IMR-90 (cell line): ENCODE measurements around the gene NTMT1. TPM values are rescaled to one million over a fixed set of nuclear protein-coding genes. Genes with fewer than 3 reads are reported as not detected.

ENCODE experiments used
- ATAC-seq: fragments of 200-7000 bp; cut with Tn5 transposase; 2 replicates; pipeline ENCODE4 v1.9.1; 2020; ENCODE audit warnings: low read depth, mild to moderate bottlenecking, moderate library complexity
- BruUV-seq: library from RNA; stranded (reverse); fragments of 400-500 nt; replicated peaks from 2 replicates; lab custom pipeline; 2021; lab: Mats Ljungman, UMichigan
- CTCF ChIA-PET: fragments of 300-600 bp; formaldehyde crosslinking; extraction: SDS; loops from one replicate; lab custom pipeline; 2021; ENCODE audit warnings: antibody characterized with exemption; lab: Yijun Ruan, JAX
- POLR2A ChIA-PET: fragments of 300-600 bp; sonication (Branson Sonifier 250); formaldehyde crosslinking; loops from one replicate; lab custom pipeline; 2022; ENCODE audit warnings: antibody characterized with exemption; ENCODE audit not compliant: unreplicated experiment; lab: Charles Lee
- DNase-seq: peaks from one replicate; pipeline ENCODE4 v3.0.0; 2013
- H2AFZ ChIP-seq: replicated peaks from 2 replicates; pipeline ENCODE3; 2013; ENCODE audit warnings: low read length, mild to moderate bottlenecking; ENCODE audit not compliant: poor library complexity
- H2AK5ac ChIP-seq: 2 replicates; pipeline ENCODE4 v1.6.1; 2013; ENCODE audit warnings: low read depth, low read length, inconsistent platforms
- H2AK9ac ChIP-seq: replicated peaks from 2 replicates; pipeline ENCODE3; 2013; ENCODE audit warnings: mild to moderate bottlenecking, low read depth, low read length, moderate library complexity; ENCODE audit not compliant: poor library complexity
- H2BK120ac ChIP-seq: 2 replicates; pipeline ENCODE4 v1.6.1; 2013; ENCODE audit warnings: low read depth, low read length, inconsistent platforms
- H2BK15ac ChIP-seq: 3 replicates; pipeline ENCODE4 v1.6.1; 2013; ENCODE audit warnings: low read depth, low read length, inconsistent platforms
- H2BK20ac ChIP-seq: 2 replicates; pipeline ENCODE4 v1.6.1; 2013; ENCODE audit warnings: low read depth, mild to moderate bottlenecking, inconsistent platforms, low read length, moderate library complexity
- H2BK5ac ChIP-seq: 2 replicates; pipeline ENCODE4 v1.6.1; 2013; ENCODE audit warnings: mild to moderate bottlenecking, low read depth, low read length, inconsistent platforms; ENCODE audit not compliant: poor library complexity, severe bottlenecking
- H3K14ac ChIP-seq: replicated peaks from 2 replicates; pipeline ENCODE4 v1.6.1; 2013; ENCODE audit warnings: low read depth, low read length, inconsistent platforms
- H3K18ac ChIP-seq: 2 replicates; pipeline ENCODE4 v1.6.1; 2013; ENCODE audit warnings: low read depth, low read length, control low read depth
- H3K23ac ChIP-seq: 2 replicates; pipeline ENCODE4 v1.6.1; 2013; ENCODE audit warnings: low read depth, low read length, inconsistent platforms
- H3K27ac ChIP-seq: 2 replicates; pipeline ENCODE4 v1.5.1; 2013; ENCODE audit warnings: mild to moderate bottlenecking, control low read depth, low read length; ENCODE audit not compliant: insufficient read depth
- H3K27me3 ChIP-seq: 2 replicates; pipeline ENCODE4 v1.6.1; 2013; ENCODE audit warnings: low read length; ENCODE audit not compliant: control insufficient read depth, insufficient read depth
- H3K36me3 ChIP-seq: 2 replicates; pipeline ENCODE4 v1.6.1; 2013; ENCODE audit warnings: low read length, mixed read lengths; ENCODE audit not compliant: control insufficient read depth, insufficient read depth
- H3K4ac ChIP-seq: 2 replicates; pipeline ENCODE4 v1.6.1; 2013; ENCODE audit warnings: low read depth, low read length, inconsistent platforms
- H3K4me1 ChIP-seq: 2 replicates; pipeline ENCODE4 v1.6.1; 2013; ENCODE audit warnings: low read length, mixed read lengths; ENCODE audit not compliant: control insufficient read depth, insufficient read depth
- H3K4me2 ChIP-seq: 2 replicates; pipeline ENCODE4 v1.6.1; 2013; ENCODE audit warnings: low read depth, mild to moderate bottlenecking, control low read depth, low read length, moderate library complexity
- H3K4me3 ChIP-seq: 2 replicates; pipeline ENCODE4 v1.5.1; 2013; ENCODE audit warnings: low read depth, mild to moderate bottlenecking, control low read depth, low read length, moderate library complexity; ENCODE audit not compliant: insufficient read depth
- H3K56ac ChIP-seq: 2 replicates; pipeline ENCODE4 v1.6.1; 2013; ENCODE audit warnings: low read length, inconsistent platforms; ENCODE audit not compliant: insufficient read depth; ENCODE audit errors: extremely low read depth
- H3K79me1 ChIP-seq, 2 experiments: 2 replicates each; pipeline ENCODE4 v1.6.1; 2013; ENCODE audit warnings: low read length in 2 of 2, inconsistent platforms in 1 of 2, low read depth in 1 of 2
- H3K9ac ChIP-seq: 2 replicates; pipeline ENCODE4 v1.6.1; 2013; ENCODE audit warnings: low read depth, low read length, control low read depth
- H3K9me1 ChIP-seq: 2 replicates; pipeline ENCODE4 v1.6.1; 2013; ENCODE audit warnings: low read length, inconsistent platforms; ENCODE audit not compliant: insufficient read depth
- H3K9me3 ChIP-seq: 2 replicates; pipeline ENCODE4 v1.6.1; 2013; ENCODE audit warnings: low read length; ENCODE audit not compliant: control insufficient read depth, insufficient read depth
- H4K20me1 ChIP-seq: 2 replicates; pipeline ENCODE4 v1.6.1; 2013; ENCODE audit warnings: low read length, inconsistent platforms; ENCODE audit not compliant: insufficient read depth
- H4K5ac ChIP-seq: 2 replicates; pipeline ENCODE4 v1.6.1; 2013; ENCODE audit warnings: mild to moderate bottlenecking, low read depth, low read length, control low read depth
- H4K8ac ChIP-seq, 2 experiments: 2 replicates each; pipeline ENCODE4 v1.6.1; 2013; ENCODE audit warnings: low read depth in 2 of 2, low read length in 2 of 2, control low read depth in 1 of 2, inconsistent platforms in 1 of 2
- H4K91ac ChIP-seq: 2 replicates; pipeline ENCODE4 v1.6.1; 2013; ENCODE audit warnings: low read depth, low read length, inconsistent platforms; ENCODE audit not compliant: insufficient read depth
- BHLHE40 ChIP-seq: fragments of 150-350 bp; IDR thresholded peaks from 2 replicates; pipeline ENCODE4 v1.6.1; 2016; ENCODE audit warnings: mild to moderate bottlenecking, low read depth, low read length
- CEBPB ChIP-seq: IDR thresholded peaks from 2 replicates; pipeline ENCODE4 v1.6.1; 2012; ENCODE audit warnings: low read depth, low read length, improper control_type of control experiment
- CHD1 ChIP-seq: IDR thresholded peaks from 2 replicates; pipeline ENCODE4 v1.6.1; 2012; ENCODE audit warnings: low read depth, low read length, improper control_type of control experiment
- FOS ChIP-seq: fragments of 150-350 bp; IDR thresholded peaks from 2 replicates; pipeline ENCODE4 v1.6.1; 2016; ENCODE audit warnings: low read depth, low read length
- MAFK ChIP-seq: IDR thresholded peaks from 2 replicates; pipeline ENCODE4 v1.6.1; 2012; ENCODE audit warnings: low read depth, low read length, improper control_type of control experiment
- MAZ ChIP-seq: IDR thresholded peaks from 2 replicates; pipeline ENCODE4 v1.6.1; 2012; ENCODE audit warnings: low read depth, mild to moderate bottlenecking, low read length, improper control_type of control experiment, moderate library complexity, borderline replicate concordance
- MXI1 ChIP-seq: IDR thresholded peaks from 2 replicates; pipeline ENCODE4 v1.6.1; 2012; ENCODE audit warnings: low read depth, mild to moderate bottlenecking, low read length, moderate library complexity, borderline replicate concordance
- NFE2L2 ChIP-seq: fragments of 150-350 bp; IDR thresholded peaks from 2 replicates; pipeline ENCODE4 v1.6.1; 2016; ENCODE audit warnings: low read depth, mild to moderate bottlenecking, low read length
- POLR2A ChIP-seq: IDR thresholded peaks from 2 replicates; pipeline ENCODE4 v1.6.1; 2012; ENCODE audit warnings: mild to moderate bottlenecking, low read depth, low read length
- RAD21 ChIP-seq: IDR thresholded peaks from 2 replicates; pipeline ENCODE4 v1.6.1; 2012; ENCODE audit warnings: low read length, improper control_type of control experiment
- RCOR1 ChIP-seq: IDR thresholded peaks from 2 replicates; pipeline ENCODE4 v1.6.1; 2012; ENCODE audit warnings: mild to moderate bottlenecking, low read length, improper control_type of control experiment; ENCODE audit not compliant: insufficient replicate concordance
- RFX5 ChIP-seq: IDR thresholded peaks from 2 replicates; pipeline ENCODE4 v1.8.0; 2012; ENCODE audit warnings: low read depth, mild to moderate bottlenecking, low read length, moderate library complexity
- SMC3 ChIP-seq: fragments of 150-350 bp; IDR thresholded peaks from 2 replicates; pipeline ENCODE4 v1.6.1; 2016; ENCODE audit warnings: low read depth, mild to moderate bottlenecking, antibody characterized with exemption, low read length, moderate library complexity
- WGBS, 2 experiments: methylation state at CpG; one replicate each; pipeline versions ENCODE4 v1.1.5 to v1.1.7; 2013; ENCODE audit warnings: missing lambda C conversion rate in 2 of 2; ENCODE audit not compliant: insufficient read length in 1 of 2; ENCODE audit errors: extremely low coverage in 2 of 2; 5-methylcytosine and 5-hydroxymethylcytosine counted together
- dilution Hi-C: fragments of 300-500 bp; cut with HindIII; formaldehyde crosslinking; loops from one replicate; pipeline ENCODE4 v1.14.3; 2018; ENCODE audit warnings: low sequenced_read_pairs; ENCODE audit not compliant: unreplicated experiment
- in situ Hi-C: fragments of 300-500 bp; cut with MboI; formaldehyde crosslinking; loops from 3 replicates; pipeline ENCODE4 v1.14.3; 2019; ENCODE audit warnings: low sequenced_read_pairs, inconsistent platforms, mixed read lengths
- intact Hi-C: fragments of 100-400 bp; cut with micrococcal nuclease; formaldehyde crosslinking; loops from 2 replicates; pipeline ENCODE4 v1.10.0; 2022
- polyA plus RNA-seq, 3 experiments: library from polyadenylated mRNA; depleted of rRNA; stranded (reverse); fragments of >200 nt; gene quantifications; 2 replicates each; pipeline ENCODE4 v1.2.3, GENCODE V29; 2012; ENCODE audit warnings: low replicate concordance in 1 of 3
- total RNA-seq: library from RNA; depleted of rRNA; stranded (reverse); fragments of >200 nt; gene quantifications from 2 replicates; pipeline ENCODE4 v1.2.3, GENCODE V29; 2012
- TF ChIP-seq, protein P1 (sequence below): conservative IDR thresholded peaks from 2 replicates; pipeline ENCODE4 v1.5.1; 2012; ENCODE audit warnings: mild to moderate bottlenecking, low read depth, low read length, improper control_type of control experiment
- TF ChIP-seq, protein P2 (sequence below): fragments of 150-350 bp; IDR thresholded peaks from 2 replicates; pipeline ENCODE4 v1.6.1; 2017; ENCODE audit warnings: mild to moderate bottlenecking, antibody characterized with exemption, low read length, low read depth
- TF ChIP-seq, protein P3 (sequence below): fragments of 150-350 bp; IDR thresholded peaks from 2 replicates; pipeline ENCODE4 v1.6.1; 2016; ENCODE audit warnings: low read depth, mild to moderate bottlenecking, low read length, moderate library complexity, borderline replicate concordance

NTMT1 gene
- total and polyA plus RNA-seq, 2 of the 4 experiments (the other 2 are of a cell fraction): 68.1 to 88.1 TPM

DNA sequence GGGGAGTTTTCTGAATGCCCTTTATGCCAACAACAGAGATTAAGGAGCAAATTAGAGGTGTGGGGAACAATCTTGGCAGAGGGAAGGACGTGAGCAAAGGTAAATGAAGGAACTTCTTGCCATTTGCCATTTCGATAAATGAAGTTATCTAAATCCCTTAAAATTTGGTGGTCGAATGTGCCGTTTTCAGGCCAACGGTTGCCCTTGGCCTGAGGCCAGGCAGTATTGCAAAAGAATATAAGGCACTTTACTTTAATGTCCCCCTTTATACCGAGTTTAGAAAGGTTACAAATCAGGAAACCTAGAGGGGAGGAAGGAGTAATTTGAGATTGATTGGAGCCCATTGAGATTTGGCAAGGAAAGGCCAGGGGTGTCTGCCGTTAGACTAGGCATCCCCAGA, 31.3 kb upstream of the NTMT1 start:
- in situ Hi-C loops: no loop called here
- no peak overlapping the region for H4K5ac ChIP-seq

More for the DNA sequence above, 31.3 kb upstream of the NTMT1 start:
- Histone ChIP-seq H4K8ac (0 out of 4 replicates have a peak overlapping the region, but pooled peaks of 1 of the 2 experiments have one; percentile 40), H4K91ac (no peak overlapping the region), H3K56ac (no peak overlapping the region), H3K4ac (0 out of 2 replicates have a peak overlapping the region, but pooled peaks have one; percentile 33), H3K4me3 (no peak overlapping the region), H2AK5ac (peak overlapping the region; percentile 39; the same call in 1 of the 2 replicates), H3K18ac (no peak overlapping the region), H3K9ac (no peak overlapping the region), H3K4me1 (peaks cover 20% of the 10 kb centered on the region), H3K4me2 (no peak overlapping the region), H3K36me3 (no peaks in the 10 kb centered on the region), H3K23ac (0 out of 2 replicates have a peak overlapping the region, but pooled peaks have one; percentile 51), H4K20me1 (no peaks in the 10 kb centered on the region), H3K14ac (no peak overlapping the region), H2BK15ac (0 out of 3 replicates have a peak overlapping the region, but pooled peaks have one; percentile 40), H2BK120ac (peak overlapping the region; percentile 32; the same call in 1 of the 2 replicates), H2AFZ (no peak overlapping the region), H3K27ac (no peak overlapping the region), H2BK5ac (no peak overlapping the region), H3K9me1 (peaks cover 14% of the 10 kb centered on the region), H3K9me3 (no peaks in the 10 kb centered on the region), H3K79me1 (peaks cover 5 to 11% of the 10 kb centered on the region in 2 experiments; a peak in 3 of 4 replicates), H2AK9ac (no peak overlapping the region), H2BK20ac (0 out of 2 replicates have a peak overlapping the region, but pooled peaks have one; percentile 63), H3K27me3 (no peaks in the 10 kb centered on the region)
- no TSS peak for BruUV-seq
- ATAC-seq (no peak), DNase-seq (no peak)
- dilution Hi-C loops (no loop called here), intact Hi-C loops (no loop called here)
- WGBS, 2 experiments: 69% methylated on average over 2 of the region's 7 CpGs; no CpG with 5 or more reads in 1 of the 2 experiments
- POLR2A ChIA-PET: no interaction called here
- CTCF ChIA-PET: no interaction called here
- TF ChIP-seq MXI1 (no peak), RCOR1 (no peak), FOS (no peak), CEBPB (no peak), RFX5 (no peak), BHLHE40 (no peak), RAD21 (no peak), POLR2A (no peak), MAFK (no peak), NFE2L2 (no peak), CHD1 (no peak), SMC3 (no peak), MAZ (no peak)
- TF ChIP-seq, protein P1, sequence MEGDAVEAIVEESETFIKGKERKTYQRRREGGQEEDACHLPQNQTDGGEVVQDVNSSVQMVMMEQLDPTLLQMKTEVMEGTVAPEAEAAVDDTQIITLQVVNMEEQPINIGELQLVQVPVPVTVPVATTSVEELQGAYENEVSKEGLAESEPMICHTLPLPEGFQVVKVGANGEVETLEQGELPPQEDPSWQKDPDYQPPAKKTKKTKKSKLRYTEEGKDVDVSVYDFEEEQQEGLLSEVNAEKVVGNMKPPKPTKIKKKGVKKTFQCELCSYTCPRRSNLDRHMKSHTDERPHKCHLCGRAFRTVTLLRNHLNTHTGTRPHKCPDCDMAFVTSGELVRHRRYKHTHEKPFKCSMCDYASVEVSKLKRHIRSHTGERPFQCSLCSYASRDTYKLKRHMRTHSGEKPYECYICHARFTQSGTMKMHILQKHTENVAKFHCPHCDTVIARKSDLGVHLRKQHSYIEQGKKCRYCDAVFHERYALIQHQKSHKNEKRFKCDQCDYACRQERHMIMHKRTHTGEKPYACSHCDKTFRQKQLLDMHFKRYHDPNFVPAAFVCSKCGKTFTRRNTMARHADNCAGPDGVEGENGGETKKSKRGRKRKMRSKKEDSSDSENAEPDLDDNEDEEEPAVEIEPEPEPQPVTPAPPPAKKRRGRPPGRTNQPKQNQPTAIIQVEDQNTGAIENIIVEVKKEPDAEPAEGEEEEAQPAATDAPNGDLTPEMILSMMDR: no peak
- TF ChIP-seq, protein P2, sequence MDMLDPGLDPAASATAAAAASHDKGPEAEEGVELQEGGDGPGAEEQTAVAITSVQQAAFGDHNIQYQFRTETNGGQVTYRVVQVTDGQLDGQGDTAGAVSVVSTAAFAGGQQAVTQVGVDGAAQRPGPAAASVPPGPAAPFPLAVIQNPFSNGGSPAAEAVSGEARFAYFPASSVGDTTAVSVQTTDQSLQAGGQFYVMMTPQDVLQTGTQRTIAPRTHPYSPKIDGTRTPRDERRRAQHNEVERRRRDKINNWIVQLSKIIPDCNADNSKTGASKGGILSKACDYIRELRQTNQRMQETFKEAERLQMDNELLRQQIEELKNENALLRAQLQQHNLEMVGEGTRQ: no peak
- TF ChIP-seq, protein P3, sequence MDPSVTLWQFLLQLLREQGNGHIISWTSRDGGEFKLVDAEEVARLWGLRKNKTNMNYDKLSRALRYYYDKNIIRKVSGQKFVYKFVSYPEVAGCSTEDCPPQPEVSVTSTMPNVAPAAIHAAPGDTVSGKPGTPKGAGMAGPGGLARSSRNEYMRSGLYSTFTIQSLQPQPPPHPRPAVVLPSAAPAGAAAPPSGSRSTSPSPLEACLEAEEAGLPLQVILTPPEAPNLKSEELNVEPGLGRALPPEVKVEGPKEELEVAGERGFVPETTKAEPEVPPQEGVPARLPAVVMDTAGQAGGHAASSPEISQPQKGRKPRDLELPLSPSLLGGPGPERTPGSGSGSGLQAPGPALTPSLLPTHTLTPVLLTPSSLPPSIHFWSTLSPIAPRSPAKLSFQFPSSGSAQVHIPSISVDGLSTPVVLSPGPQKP: no peak
